ENCODE measurements around the gene NTMT1. TPM values are rescaled to one million over a fixed set of nuclear protein-coding genes. Genes with fewer than 3 reads are reported as not detected.
A peak's percentile ranks its signal among the peaks of the same experiment; 100 is the strongest.

Gene NTMT1
- total RNA-seq, 4 donors from 2014 or later: 11.9 to 35.5 (median 26.6) TPM

- Histone ChIP-seq H3K27me3 (peaks cover 0 to 11% of the 10 kb centered on the region in 2 donors), H3K9me3 (no peaks in the 10 kb centered on the region), H3K27ac (no peak overlapping the region), H3K36me3 (no peaks in the 10 kb centered on the region), H3K4me1 (peaks cover 7 to 50% (median 12%) of the 10 kb centered on the region in 4 donors), H3K4me3 (no peak overlapping the region)
- TF ChIP-seq CTCF (IDR thresholded peaks at IDR 0.05): peak; percentile 53 to 89 (median 66)
- no peak for TF ChIP-seq POLR2A (IDR thresholded peaks at IDR 0.05)
- DNase-seq: peak; percentile 64 to 80 (median 72)
These were observed 1.7 kb upstream of the NTMT1 start for GRCh38 chr9:129624168-129624759.

- H3K4me3 ChIP-seq: peak overlapping the region in 1 of 4 donors; percentile 58
- no peak for DNase-seq
- peaks cover 7 to 54% (median 11%) of the 10 kb centered on the region in 4 donors for H3K4me1 ChIP-seq
- no peaks in the 10 kb centered on the region for H3K36me3 ChIP-seq
- peaks cover 0 to 11% of the 10 kb centered on the region in 2 donors for H3K27me3 ChIP-seq
- no peaks in the 10 kb centered on the region for H3K9me3 ChIP-seq
- peak overlapping the region in 1 of 4 donors; percentile 92 for H3K27ac ChIP-seq
- TF ChIP-seq POLR2A (IDR thresholded peaks at IDR 0.05) (no peak), CTCF (IDR thresholded peaks at IDR 0.05) (no peak)
These were observed 1.0 kb upstream of the NTMT1 start for GRCh38 chr9:129624947-129625346.

DNA sequence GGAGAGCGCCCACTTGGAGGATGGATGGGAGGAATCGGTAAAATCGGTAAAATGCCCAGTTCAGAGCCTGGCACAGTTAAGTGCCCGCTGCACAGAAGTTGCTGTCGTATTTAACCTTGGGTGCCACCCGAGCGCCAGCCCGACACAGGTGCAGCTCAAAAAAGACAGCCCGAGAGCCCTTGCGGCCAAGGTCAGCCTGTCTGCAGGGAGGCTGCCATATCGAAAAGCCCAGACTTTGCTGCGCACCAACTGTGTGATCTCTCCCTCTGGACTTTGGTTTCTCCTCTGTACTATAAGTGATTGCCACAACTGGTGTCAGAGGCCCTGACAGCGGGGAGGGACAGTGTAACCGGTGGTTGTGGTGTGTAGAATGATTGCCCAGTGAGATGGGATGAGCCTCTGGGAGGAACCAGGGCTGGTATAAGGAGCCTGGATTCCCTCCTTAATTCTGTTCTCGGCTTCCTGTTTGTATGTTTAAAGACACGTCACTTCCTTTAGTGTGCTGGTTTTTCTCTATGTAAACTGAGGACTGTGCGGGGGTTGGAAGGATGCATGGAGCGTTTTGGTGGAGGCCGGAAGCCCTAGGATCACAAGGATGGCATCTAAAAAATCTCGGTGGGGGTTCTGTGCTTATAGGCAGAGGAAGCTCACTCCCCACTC lies 792 bp downstream of the NTMT1 start:
- peak; percentile 41 to 75 (median 69) for DNase-seq
- peak overlapping the region; percentile 85 to 97 (median 91) for H3K27ac ChIP-seq
- peaks cover 3 to 41% (median 9%) of the 10 kb centered on the region in 4 donors for H3K4me1 ChIP-seq
- peaks cover 0 to 8% (median 0%) of the 10 kb centered on the region in 3 donors for H3K36me3 ChIP-seq
- H3K4me3 ChIP-seq: peak overlapping the region; percentile 58 to 99 (median 68)
- H3K9me3 ChIP-seq: no peaks in the 10 kb centered on the region
- TF ChIP-seq POLR2A (IDR thresholded peaks at IDR 0.05) (peak; percentile 50 to 57), CTCF (IDR thresholded peaks at IDR 0.05) (peak in 2 of 6 experiments; percentile 8 to 16)
- H3K27me3 ChIP-seq: no peaks in the 10 kb centered on the region

DNA sequence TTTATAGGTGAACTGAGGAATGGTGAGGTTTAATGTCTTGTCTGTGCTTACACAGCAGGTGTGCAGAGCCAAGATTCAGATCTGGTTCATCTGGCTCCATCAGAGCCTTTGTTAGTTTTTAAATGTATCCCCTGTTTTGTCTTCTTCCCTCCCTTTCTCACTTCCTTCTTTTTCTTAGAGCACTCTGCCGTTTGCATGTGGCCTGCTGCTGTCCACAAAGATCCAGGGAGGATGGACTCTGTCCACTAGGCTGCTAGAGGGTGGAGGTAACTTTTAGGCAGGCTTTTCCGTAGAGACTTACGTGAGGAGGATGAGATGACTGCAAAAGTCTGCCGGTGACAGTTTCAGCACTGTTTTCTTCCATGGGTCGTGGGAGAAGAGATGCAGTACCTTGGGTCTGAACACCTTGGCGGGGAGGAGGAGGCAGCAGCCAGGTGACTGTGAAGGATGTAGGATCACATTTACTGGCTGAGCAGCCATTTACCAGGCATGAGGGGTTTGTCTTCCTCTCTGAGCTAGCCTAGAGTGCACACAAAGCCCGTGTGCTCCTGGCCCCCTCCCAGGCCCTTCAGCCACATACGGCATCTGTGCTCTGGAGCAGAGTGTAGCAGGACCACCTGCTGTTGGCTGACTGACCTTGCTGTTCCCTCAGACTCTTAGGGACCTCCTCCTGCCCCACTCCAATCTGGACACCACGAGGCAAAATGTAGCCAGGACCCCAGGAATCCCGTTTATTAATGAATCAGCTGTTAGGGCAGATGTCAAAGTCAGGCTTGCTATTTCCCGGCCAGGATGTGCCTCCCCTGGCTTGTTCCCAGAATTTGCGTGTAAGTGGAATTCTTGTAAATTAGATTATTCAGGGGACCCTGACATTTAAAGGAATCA lies 1.8 kb downstream of the NTMT1 start:
- H3K27ac ChIP-seq: peak overlapping the region; percentile 85 to 97 (median 91)
- no peaks in the 10 kb centered on the region for H3K9me3 ChIP-seq
- H3K4me3 ChIP-seq: peak overlapping the region; percentile 58 to 99 (median 68)
- no peaks in the 10 kb centered on the region for H3K27me3 ChIP-seq
- H3K36me3 ChIP-seq: peaks cover 0 to 18% (median 0%) of the 10 kb centered on the region in 3 donors
- H3K4me1 ChIP-seq: peaks cover 3 to 41% (median 9%) of the 10 kb centered on the region in 4 donors
- DNase-seq: no peak
- TF ChIP-seq CTCF (IDR thresholded peaks at IDR 0.05) (no peak), POLR2A (IDR thresholded peaks at IDR 0.05) (no peak)

GRCh38 chr9:129628709-129629108 lies 2.7 kb downstream of the NTMT1 start:
- Histone ChIP-seq H3K4me3 (no peak overlapping the region), H3K4me1 (peaks cover 3 to 41% (median 9%) of the 10 kb centered on the region in 4 donors), H3K27me3 (no peaks in the 10 kb centered on the region), H3K9me3 (no peaks in the 10 kb centered on the region), H3K27ac (no peak overlapping the region), H3K36me3 (peaks cover 0 to 28% (median 0%) of the 10 kb centered on the region in 3 donors)
- no peak for DNase-seq
- TF ChIP-seq CTCF (IDR thresholded peaks at IDR 0.05) (no peak), POLR2A (IDR thresholded peaks at IDR 0.05) (no peak)
